Parathyroid adenoma (tissue), 2 donors: ENCODE measurements around the gene NF1.

Source experiments
- H2AFZ ChIP-seq: fragments of 300-600 bp; sonication (generic); one replicate; pipeline ENCODE4 v1.7.0; 2017; ENCODE audit warnings: antibody characterized with exemption, mild to moderate bottlenecking
- H3K27ac ChIP-seq: fragments of 300-600 bp; sonication (generic); one replicate; pipeline ENCODE4 v1.7.0; 2017
- H3K27me3 ChIP-seq: fragments of 300-600 bp; sonication (generic); one replicate; pipeline ENCODE4 v1.7.0; 2017; ENCODE audit warnings: low read length; ENCODE audit not compliant: control insufficient read depth, insufficient read depth
- H3K36me3 ChIP-seq: fragments of 300-600 bp; sonication (generic); one replicate; pipeline ENCODE4 v1.7.0; 2017; ENCODE audit warnings: low read length; ENCODE audit not compliant: control insufficient read depth, insufficient read depth
- H3K4me1 ChIP-seq: fragments of 300-600 bp; sonication (generic); one replicate; pipeline ENCODE4 v1.7.0; 2017; ENCODE audit warnings: control low read depth
- H3K4me2 ChIP-seq: fragments of 300-600 bp; sonication (generic); one replicate; pipeline ENCODE4 v1.7.0; 2017; ENCODE audit warnings: low read length
- H3K4me3 ChIP-seq: fragments of 300-600 bp; sonication (generic); one replicate; pipeline ENCODE4 v1.7.0; 2017; ENCODE audit warnings: low read depth, low read length
- H3K79me2 ChIP-seq: fragments of 300-600 bp; sonication (generic); one replicate; pipeline ENCODE4 v1.7.0; 2017; ENCODE audit warnings: control low read depth
- H3K9ac ChIP-seq: fragments of 300-600 bp; sonication (generic); one replicate; pipeline ENCODE4 v1.7.0; 2017; ENCODE audit warnings: mild to moderate bottlenecking
- H3K9me3 ChIP-seq: fragments of 300-600 bp; sonication (generic); one replicate; pipeline ENCODE4 v1.7.0; 2017; ENCODE audit warnings: low read length; ENCODE audit not compliant: control insufficient read depth
- TF ChIP-seq, protein P1 (sequence below): fragments of 300-600 bp; sonication (generic); IDR thresholded peaks from one replicate; pipeline ENCODE4 v1.7.0; 2017; ENCODE audit warnings: antibody characterized with exemption, mild to moderate bottlenecking
- donor health status: primary hyperparathyroidism.

The NF1 gene

DNA sequence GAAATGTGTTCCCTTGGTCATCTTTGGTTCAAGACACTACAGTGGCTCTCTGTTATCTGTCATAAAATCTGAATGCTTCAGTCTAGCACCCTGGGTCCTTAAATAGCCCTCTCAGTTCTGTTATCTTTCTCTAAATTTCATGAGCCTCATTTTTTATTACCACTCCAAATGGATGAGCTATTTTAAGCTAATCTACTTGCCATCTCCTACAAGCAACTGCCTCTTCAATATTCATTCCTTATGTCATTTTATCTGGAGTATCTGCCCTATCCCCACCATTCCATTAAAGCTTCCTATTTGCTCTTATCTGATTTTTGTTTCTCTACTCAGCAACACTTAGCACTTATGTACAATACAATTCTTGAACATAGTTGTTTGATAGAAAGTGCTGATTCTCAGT is 254.7 kb downstream of the NF1 start:
- Histone ChIP-seq H3K9me3 (no peaks in the 10 kb centered on the region), H3K27ac (peak overlapping the region; percentile 2), H3K9ac (no peak overlapping the region), H3K4me2 (no peak overlapping the region), H3K27me3 (no peaks in the 10 kb centered on the region), H3K4me3 (no peak overlapping the region), H3K4me1 (no peaks in the 10 kb centered on the region), H3K79me2 (no peaks in the 10 kb centered on the region), H2AFZ (no peak overlapping the region), H3K36me3 (no peaks in the 10 kb centered on the region)
- TF ChIP-seq, protein P1, sequence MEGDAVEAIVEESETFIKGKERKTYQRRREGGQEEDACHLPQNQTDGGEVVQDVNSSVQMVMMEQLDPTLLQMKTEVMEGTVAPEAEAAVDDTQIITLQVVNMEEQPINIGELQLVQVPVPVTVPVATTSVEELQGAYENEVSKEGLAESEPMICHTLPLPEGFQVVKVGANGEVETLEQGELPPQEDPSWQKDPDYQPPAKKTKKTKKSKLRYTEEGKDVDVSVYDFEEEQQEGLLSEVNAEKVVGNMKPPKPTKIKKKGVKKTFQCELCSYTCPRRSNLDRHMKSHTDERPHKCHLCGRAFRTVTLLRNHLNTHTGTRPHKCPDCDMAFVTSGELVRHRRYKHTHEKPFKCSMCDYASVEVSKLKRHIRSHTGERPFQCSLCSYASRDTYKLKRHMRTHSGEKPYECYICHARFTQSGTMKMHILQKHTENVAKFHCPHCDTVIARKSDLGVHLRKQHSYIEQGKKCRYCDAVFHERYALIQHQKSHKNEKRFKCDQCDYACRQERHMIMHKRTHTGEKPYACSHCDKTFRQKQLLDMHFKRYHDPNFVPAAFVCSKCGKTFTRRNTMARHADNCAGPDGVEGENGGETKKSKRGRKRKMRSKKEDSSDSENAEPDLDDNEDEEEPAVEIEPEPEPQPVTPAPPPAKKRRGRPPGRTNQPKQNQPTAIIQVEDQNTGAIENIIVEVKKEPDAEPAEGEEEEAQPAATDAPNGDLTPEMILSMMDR = no peak

DNA sequence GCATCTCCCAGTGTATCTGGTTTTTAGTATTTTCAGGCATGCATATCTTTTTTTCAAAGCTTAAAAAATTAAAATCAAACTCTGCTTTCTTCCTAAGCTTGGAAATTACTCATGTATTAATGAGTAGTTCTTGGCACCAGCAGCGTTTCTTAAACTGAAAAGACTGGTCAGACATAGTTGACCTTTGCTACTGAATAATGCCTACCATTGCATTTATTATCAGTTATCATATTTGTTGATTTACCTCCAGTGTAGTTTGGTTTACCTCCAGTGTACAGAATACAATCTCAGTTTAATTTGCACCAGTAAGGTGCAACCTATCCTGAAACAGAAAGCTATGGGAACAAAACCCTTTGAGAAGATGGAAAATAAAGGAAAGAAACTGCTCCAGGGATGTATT is 261.2 kb downstream of the NF1 start:
- Histone ChIP-seq H3K27ac (no peak overlapping the region), H2AFZ (no peak overlapping the region), H3K4me1 (no peaks in the 10 kb centered on the region), H3K9me3 (no peaks in the 10 kb centered on the region), H3K27me3 (no peaks in the 10 kb centered on the region), H3K4me2 (no peak overlapping the region), H3K9ac (no peak overlapping the region), H3K36me3 (no peaks in the 10 kb centered on the region), H3K4me3 (no peak overlapping the region), H3K79me2 (no peaks in the 10 kb centered on the region)
- TF ChIP-seq, protein P1 = no peak

DNA sequence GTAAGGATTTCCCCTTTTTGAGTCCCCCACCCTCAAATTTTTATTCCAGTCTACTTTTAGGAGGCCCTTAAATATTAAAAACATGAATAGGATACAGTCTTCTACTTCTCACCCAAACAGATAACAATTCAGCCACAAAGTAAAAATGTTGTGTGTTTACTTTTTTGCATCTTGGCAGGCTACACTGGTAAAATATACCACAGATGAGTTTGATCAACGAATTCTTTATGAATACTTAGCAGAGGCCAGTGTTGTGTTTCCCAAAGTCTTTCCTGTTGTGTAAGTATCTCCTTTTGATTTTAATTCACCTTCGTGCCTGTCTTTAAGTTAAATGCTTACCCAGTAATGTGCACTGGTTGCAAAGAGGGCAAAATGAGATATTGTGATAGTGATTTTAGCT is 262.3 kb downstream of the NF1 start:
- Histone ChIP-seq H3K27me3 (no peaks in the 10 kb centered on the region), H3K4me3 (no peak overlapping the region), H3K4me2 (no peak overlapping the region), H3K9me3 (no peaks in the 10 kb centered on the region), H3K9ac (no peak overlapping the region), H3K79me2 (no peaks in the 10 kb centered on the region), H3K4me1 (no peaks in the 10 kb centered on the region), H3K36me3 (no peaks in the 10 kb centered on the region), H3K27ac (no peak overlapping the region), H2AFZ (no peak overlapping the region)
- TF ChIP-seq, protein P1 = no peak

DNA sequence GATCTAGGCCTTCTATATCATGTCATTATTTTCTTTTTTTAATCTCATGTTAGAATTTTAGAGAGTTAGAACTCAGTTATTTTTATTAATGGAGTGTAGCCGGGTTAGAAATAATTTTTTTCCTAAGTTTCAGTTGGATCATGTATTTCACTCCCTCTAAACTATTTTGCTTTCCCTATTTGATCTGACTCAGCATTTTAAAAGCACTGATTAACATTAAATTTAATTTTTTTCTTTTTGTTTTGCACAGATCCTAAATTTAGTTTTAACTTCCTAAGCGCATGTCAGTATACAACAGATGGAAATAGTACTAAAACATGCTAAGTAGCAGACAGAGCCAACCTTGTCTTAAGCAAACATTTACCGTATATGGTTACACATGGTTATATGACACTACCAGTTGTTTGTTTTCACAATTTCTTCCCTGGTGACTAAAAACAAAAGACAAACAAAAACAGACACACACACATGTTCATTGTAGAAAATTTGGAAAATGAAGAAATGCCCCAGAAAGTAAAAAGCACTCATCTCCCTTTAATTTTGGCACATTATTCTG is 263.1 kb downstream of the NF1 start:
- no peak overlapping the region for H3K27ac ChIP-seq
- TF ChIP-seq, protein P1 = no peak
- no peak overlapping the region for H2AFZ ChIP-seq
- H3K27me3 ChIP-seq = no peaks in the 10 kb centered on the region
- H3K9me3 ChIP-seq = no peaks in the 10 kb centered on the region
- H3K4me3 ChIP-seq = no peak overlapping the region
- H3K4me1 ChIP-seq = no peaks in the 10 kb centered on the region
- H3K36me3 ChIP-seq = no peaks in the 10 kb centered on the region
- no peaks in the 10 kb centered on the region for H3K79me2 ChIP-seq
- H3K4me2 ChIP-seq = no peak overlapping the region
- H3K9ac ChIP-seq = no peak overlapping the region

DNA sequence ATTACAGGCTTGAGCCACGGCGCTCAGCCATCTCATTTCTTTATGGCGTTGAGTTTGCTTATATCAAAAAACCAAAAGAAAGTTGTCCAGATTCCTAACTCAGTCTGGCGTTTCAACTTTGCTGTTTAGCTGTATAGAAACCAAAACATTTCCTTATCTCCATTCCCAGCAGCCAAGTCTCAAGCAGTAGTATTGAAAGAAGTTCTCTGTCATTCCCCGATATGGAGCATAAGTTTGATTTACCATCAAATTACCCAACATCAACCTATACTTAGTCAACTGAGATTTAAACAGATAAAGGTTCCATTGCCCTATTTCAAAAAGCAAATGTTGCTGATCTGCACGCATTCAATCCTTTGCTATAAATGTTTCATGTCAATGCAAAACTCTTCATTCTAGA is 269.2 kb downstream of the NF1 start:
- Histone ChIP-seq H3K27me3 (no peaks in the 10 kb centered on the region), H3K9ac (no peak overlapping the region), H3K36me3 (no peaks in the 10 kb centered on the region), H3K4me2 (no peak overlapping the region), H3K79me2 (no peaks in the 10 kb centered on the region), H3K27ac (no peak overlapping the region), H3K4me1 (no peaks in the 10 kb centered on the region), H3K9me3 (no peaks in the 10 kb centered on the region), H2AFZ (no peak overlapping the region), H3K4me3 (no peak overlapping the region)
- TF ChIP-seq, protein P1 = no peak
